Effector CD8-positive, alpha-beta T cell (primary cell): ENCODE measurements around the gene MAPRE3.
A peak's percentile ranks its signal among the peaks of the same experiment; 100 is the strongest.
"Not testable (repeated sequence)": the region's sequence is repeated elsewhere in the genome, so short reads cannot be mapped to it uniquely, and the experiment has no call there.

Experiments used
- DNase-seq: peaks from one replicate; lab custom pipeline; 2025; lab: John Stamatoyannopoulos, UW

MAPRE3 gene

DNA sequence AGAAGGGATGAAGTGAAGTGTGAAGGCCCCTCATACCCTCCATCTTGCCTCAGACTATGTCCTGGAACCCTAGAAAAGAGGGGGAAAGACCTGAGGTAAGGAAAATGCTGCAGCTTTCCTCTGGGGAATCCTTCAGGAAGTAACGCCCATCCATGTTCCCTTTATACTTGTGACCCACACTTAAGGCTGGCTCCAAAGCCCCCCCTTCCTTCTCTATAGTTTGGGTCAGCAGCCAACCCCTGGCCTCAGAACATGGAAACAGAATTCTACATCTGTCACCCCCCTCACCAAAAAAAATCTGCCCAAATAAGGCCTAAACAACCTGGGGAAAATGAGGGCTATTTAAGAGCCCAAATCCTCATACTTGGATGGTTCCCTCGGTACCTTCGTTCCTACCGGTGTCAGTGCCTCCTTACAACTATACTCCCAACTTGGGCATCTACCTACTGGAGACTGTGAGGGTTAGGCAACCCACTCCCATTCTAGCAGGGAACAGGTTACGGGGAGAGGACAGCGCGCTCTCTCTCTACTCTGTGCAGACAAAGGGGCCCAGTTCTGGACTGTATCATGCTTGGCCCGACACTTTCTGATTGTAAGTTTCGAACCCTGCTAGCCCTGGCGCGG, 100.3 kb downstream of the MAPRE3 start:
- no peak for DNase-seq

DNA sequence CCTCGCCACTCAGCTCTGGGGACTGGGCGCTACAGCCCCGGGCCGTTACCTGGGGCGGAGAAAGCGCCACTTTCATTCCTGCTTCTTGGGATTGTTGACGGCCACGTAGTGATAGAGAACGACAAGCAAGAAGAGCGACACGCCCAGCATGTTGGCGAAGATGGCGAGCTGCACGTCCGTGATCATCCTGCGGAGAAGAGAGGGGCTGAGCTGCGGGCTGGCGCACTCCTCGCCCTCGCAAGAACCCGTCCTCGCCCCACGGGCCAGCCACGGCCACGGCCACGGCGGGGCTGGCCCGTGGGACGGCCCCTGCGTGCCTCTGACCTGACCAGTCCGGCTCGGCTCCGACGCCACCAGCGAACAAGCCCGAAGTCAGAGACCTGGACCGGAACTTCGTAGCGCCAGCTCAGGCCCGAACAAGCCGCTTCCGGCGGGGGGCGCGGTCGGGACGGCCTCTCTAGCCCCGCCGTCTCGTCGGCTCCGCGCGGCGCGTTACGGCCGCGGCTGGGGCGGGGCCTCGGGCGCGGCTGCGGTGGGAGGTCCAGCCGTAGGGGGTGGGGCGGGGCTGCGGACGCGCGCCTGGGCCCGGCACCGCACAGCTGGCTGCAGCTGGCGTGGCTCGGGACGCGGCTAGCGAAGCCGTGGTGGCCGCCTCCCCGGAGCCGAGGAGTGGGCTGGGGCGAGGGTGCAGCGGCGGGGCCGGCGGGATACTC, 101.0 kb downstream of the MAPRE3 start, which contains the start of gene OST4:
Gene OST4, minus strand, starts transcription at position 378 of the 713 bp plus-strand sequence.
- peak; percentile 75 for DNase-seq

DNA sequence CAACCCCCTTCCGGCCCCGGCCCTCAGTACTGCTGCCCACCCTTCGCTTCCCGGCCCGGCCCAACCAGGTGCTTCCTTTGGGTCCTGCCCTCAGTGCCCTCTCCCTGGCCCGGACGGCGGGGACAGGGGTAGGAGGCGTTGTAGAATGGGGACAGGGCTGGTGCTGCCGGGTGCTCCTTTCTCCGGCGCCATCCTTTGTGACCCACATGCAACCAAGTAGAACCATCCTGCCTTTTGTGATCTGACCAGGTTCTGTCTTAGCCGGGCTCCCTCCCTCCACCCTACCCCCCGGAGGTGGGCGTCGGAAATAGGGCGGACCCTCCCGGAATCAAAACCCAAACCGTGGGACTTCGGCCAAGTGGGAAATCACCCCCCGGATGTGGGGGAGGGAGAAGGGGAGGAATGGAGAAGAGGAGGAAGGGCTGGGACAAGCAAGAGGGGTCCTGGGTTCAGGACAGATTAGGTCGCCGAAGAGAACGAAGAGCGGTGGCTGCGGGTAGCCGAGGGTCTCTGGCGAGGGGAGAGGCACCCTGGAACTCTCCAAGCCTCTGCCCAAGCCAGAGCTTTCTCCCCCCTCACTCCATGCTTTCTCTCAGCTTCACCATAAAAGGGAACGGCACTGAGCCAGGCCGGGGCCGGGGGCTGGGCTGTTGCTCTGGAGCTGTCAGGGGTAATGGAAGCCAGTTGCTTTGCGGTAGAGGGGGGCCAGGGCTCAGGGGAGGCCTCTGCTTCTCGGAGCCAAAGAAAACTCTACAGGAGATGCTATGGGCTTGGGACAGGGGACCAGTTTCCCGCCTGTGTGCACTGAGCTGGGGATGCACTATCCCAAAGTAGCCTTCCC, 101.8 kb downstream of the MAPRE3 start:
- DNase-seq = no peak

DNA sequence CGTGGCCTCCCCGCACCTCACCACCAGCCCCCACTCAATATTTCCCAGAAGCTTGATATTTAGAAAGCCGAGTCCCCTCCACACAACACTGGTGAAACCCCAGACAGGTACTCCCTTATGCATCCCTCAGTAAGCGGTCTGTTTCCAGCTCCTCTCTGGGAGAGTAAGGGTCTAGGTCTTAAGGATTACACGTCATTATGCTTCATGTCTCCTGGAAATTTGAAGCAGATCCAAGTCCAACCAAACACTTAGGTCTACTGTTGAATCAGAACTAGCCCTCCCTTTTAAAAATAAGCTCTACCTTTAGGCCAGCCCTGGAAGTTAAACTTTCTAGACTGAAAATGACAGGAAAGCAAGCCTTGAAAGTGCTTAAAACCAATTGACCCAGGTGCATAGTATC, 102.5 kb downstream of the MAPRE3 start:
- no peak for DNase-seq

DNA sequence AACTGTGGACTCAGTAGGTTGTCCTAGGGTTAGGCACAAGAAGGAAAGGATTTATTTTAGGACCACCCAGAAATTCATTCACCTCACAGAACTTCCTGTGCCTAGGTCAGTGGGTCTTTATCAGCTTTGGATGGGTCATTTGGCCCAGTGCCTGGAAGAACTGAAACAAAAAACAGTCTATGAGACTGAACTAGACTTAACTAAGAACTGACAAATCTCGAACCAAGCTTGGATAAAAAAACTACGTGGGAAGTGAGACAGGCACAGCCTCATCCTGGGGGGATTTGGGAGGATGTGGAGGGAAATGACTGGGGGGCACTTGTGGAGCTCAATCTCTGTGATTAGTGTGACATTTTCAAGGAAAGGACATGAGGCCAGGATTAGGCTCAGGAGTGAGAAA, 103.3 kb downstream of the MAPRE3 start:
- no peak for DNase-seq

DNA sequence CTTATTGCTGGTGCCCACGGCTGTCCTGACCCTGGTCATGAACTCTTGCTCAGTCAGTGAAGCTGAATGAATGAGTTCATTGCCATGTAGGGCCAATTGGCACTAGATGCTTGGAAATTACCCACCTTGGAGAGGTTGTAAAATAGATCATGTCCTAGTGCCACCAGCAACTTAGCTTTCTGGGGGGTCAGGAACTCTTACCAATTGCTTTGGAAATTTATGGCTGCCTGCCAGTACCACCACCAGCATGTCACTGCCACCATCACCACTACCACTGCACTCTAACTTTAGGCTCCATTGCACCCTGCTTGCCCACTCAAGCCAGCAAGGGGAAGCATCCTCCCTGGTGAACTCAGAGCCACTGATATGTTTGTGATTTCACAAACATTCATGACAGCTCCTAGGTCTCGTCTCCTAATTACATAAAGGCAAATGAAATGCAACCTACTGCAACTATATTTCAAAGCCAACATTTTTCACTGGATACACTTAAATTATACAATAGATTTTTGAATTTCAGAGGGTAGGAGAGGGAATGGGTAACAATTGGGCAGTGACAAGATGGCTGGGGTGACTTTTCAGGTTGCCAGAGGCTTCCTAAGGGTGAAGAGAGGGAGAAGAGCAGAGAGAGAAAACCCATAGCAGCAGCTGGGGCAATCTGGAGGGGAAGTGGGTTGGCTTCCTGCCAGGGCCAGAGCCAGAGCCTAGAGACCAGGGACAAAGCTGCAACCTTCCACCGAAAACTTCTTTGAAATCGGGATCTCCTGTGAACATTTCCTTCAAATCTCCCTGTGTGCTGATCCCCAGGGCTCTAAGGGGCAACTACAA, 104.5 kb downstream of the MAPRE3 start:
- DNase-seq = peak; percentile 25

DNA sequence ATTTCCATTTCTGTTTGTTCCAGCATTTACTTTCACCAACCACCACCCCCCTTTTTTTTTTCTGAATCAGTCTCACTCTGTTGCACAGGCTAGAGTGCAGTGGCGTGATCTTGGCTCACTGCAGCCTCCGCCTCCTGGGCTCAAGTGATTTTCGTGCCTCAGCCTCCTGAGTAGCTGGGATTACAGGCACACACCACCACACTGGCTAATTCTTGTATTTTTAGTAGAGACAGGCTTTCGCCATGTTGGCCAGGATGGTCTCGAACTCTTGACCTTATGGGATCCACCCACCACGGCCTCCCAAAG, 105.1 kb downstream of the MAPRE3 start:
- not testable (repeated sequence) for DNase-seq

DNA sequence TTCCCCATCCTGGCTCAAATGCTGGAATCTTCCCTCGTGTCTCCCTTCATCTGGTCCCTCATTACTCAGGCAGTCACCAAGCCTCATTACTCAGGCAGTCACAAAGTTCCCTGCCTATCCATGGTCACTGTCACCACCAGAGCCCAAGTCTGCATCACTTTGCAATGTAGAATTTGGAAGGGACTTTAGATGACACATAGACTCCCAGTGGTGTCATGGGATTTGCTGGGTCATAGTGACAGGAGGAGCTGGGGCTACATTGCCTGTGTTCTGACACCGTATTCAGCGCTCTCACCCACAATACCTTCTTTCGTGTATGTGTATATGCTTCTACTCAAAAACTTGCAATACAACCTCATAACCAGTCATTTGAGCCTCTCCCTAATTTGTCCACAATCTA, 105.9 kb downstream of the MAPRE3 start:
- DNase-seq = no peak
